GM23338 (cell line): ENCODE data around the gene TRIP4. TPM values are rescaled to one million over a fixed set of nuclear protein-coding genes. Genes with fewer than 3 reads are reported as not detected.
A peak's percentile ranks its signal among the peaks of the same experiment; 100 is the strongest.

Source experiments
- ATAC-seq: fragments of 200-7000 bp; cut with Tn5 transposase; 3 replicates; pipeline ENCODE4 v1.9.1; 2020
- DNase-seq: peaks from one replicate; pipeline ENCODE4 v3.0.0-alpha.2; 2015; ENCODE audit warnings: low spot score
- H2AFZ ChIP-seq: fragments of 200-600 bp; sonication (generic); 2 replicates; pipeline ENCODE4 v1.8.0; 2016; ENCODE audit warnings: antibody characterized with exemption, mild to moderate bottlenecking, moderate library complexity
- H3F3A ChIP-seq: fragments of 200-600 bp; sonication (generic); replicated peaks from 2 replicates; pipeline ENCODE4 v1.8.0; 2017; ENCODE audit warnings: antibody characterized with exemption, mixed run types, low read depth
- H3K27ac ChIP-seq: fragments of 200-600 bp; sonication (generic); 2 replicates; pipeline ENCODE4 v1.6.1; 2016; ENCODE audit warnings: low read depth
- H3K27me3 ChIP-seq: fragments of 200-600 bp; sonication (generic); 2 replicates; pipeline ENCODE4 v1.8.0; 2016; ENCODE audit warnings: mild to moderate bottlenecking, mixed run types, moderate library complexity; ENCODE audit not compliant: insufficient read depth
- H3K36me3 ChIP-seq: fragments of 200-600 bp; sonication (generic); 2 replicates; pipeline ENCODE4 v1.8.0; 2016; ENCODE audit warnings: mild to moderate bottlenecking; ENCODE audit not compliant: insufficient read depth
- H3K4me1 ChIP-seq: fragments of 200-600 bp; sonication (generic); 2 replicates; pipeline ENCODE4 v1.8.0; 2016; ENCODE audit warnings: mild to moderate bottlenecking, moderate library complexity; ENCODE audit not compliant: insufficient read depth
- H3K4me2 ChIP-seq: fragments of 200-600 bp; sonication (generic); 2 replicates; pipeline ENCODE4 v1.7.1; 2017; ENCODE audit warnings: mixed run types
- H3K4me3 ChIP-seq: fragments of 200-600 bp; sonication (generic); 2 replicates; pipeline ENCODE4 v1.6.1; 2016; ENCODE audit warnings: mixed run types
- H3K79me2 ChIP-seq: fragments of 200-600 bp; sonication (generic); replicated peaks from 2 replicates; pipeline ENCODE4 v1.8.0; 2017; ENCODE audit warnings: mild to moderate bottlenecking; ENCODE audit not compliant: insufficient read depth
- H3K9me2 ChIP-seq: fragments of 200-600 bp; sonication (generic); 2 replicates; pipeline ENCODE4 v1.8.0; 2017; ENCODE audit not compliant: insufficient read depth
- H4K20me1 ChIP-seq: fragments of 200-600 bp; sonication (generic); replicated peaks from 2 replicates; pipeline ENCODE4 v1.8.0; 2017; ENCODE audit warnings: mild to moderate bottlenecking; ENCODE audit not compliant: insufficient read depth
- H3K27ac Mint-ChIP-seq: 2 replicates; pipeline ENCODE4 v1.8.0; 2020; ENCODE audit warnings: inconsistent platforms, mild to moderate bottlenecking, moderate library complexity, mixed read lengths
- H3K27me3 Mint-ChIP-seq: 3 replicates; pipeline ENCODE4 v1.8.0; 2022; ENCODE audit warnings: low read depth, mild to moderate bottlenecking, moderate library complexity, mixed read lengths, inconsistent platforms; ENCODE audit not compliant: insufficient read depth, poor library complexity
- H3K36me3 Mint-ChIP-seq: 3 replicates; pipeline ENCODE4 v1.8.0; 2021; ENCODE audit warnings: low read depth, mild to moderate bottlenecking, inconsistent platforms, moderate library complexity, mixed read lengths
- H3K4me1 Mint-ChIP-seq: 3 replicates; pipeline ENCODE4 v1.8.0; 2020; ENCODE audit warnings: mild to moderate bottlenecking, inconsistent platforms, mixed read lengths
- H3K4me3 Mint-ChIP-seq: 3 replicates; pipeline ENCODE4 v1.8.0; 2021; ENCODE audit warnings: moderate library complexity, mild to moderate bottlenecking, inconsistent platforms, mixed read lengths
- H3K9me3 Mint-ChIP-seq: 3 replicates; pipeline ENCODE4 v1.8.0; 2020; ENCODE audit warnings: moderate library complexity, mild to moderate bottlenecking, inconsistent platforms, mixed read lengths
- CREB1 ChIP-seq: fragments of 250-450 bp; sonication (Bioruptor Pico); IDR thresholded peaks from 2 replicates; pipeline ENCODE4 v1.5.0; 2020; ENCODE audit warnings: low read depth, mild to moderate bottlenecking, moderate library complexity
- CTCF ChIP-seq, 2 experiments: fragments of 200-600 bp in 1 of 2; sonication (generic) in 1 of 2; conservative IDR thresholded peaks; 2 replicates each; pipeline versions ENCODE4 v1.5.1 to v1.6.1; 2016 to 2017; ENCODE audit warnings: antibody characterized with exemption in 2 of 2, low read depth in 2 of 2, mild to moderate bottlenecking in 2 of 2, moderate library complexity in 1 of 2
- ETS1 ChIP-seq: IDR thresholded peaks from 2 replicates; pipeline ENCODE4 v1.6.1; 2016; ENCODE audit warnings: antibody characterized with exemption
- EZH2 ChIP-seq: fragments of 200-600 bp; sonication (generic); IDR thresholded peaks from one replicate; pipeline ENCODE4 v1.8.0; 2017; ENCODE audit warnings: antibody characterized with exemption, mild to moderate bottlenecking, low read depth; ENCODE audit not compliant: unreplicated experiment
- EZH2phosphoT487 ChIP-seq: fragments of 200-600 bp; sonication (generic); IDR thresholded peaks from one replicate; pipeline ENCODE4 v1.8.1; 2018; ENCODE audit warnings: antibody characterized with exemption; ENCODE audit not compliant: unreplicated experiment
- JUNB ChIP-seq: IDR thresholded peaks from one replicate; pipeline ENCODE4 v1.6.1; 2016; ENCODE audit warnings: antibody characterized with exemption; ENCODE audit not compliant: unreplicated experiment
- NANOG ChIP-seq: IDR thresholded peaks from 2 replicates; pipeline ENCODE4 v1.6.1; 2016; ENCODE audit warnings: antibody characterized with exemption, borderline replicate concordance
- POLR2AphosphoS5 ChIP-seq: IDR thresholded peaks from 2 replicates; pipeline ENCODE4 v1.6.1; 2016; ENCODE audit warnings: antibody characterized with exemption, low read depth
- REST ChIP-seq: IDR thresholded peaks from one replicate; pipeline ENCODE4 v1.6.1; 2018; ENCODE audit warnings: antibody characterized with exemption; ENCODE audit not compliant: unreplicated experiment
- STAT1 ChIP-seq: IDR thresholded peaks from one replicate; pipeline ENCODE4 v1.6.1; 2016; ENCODE audit warnings: antibody characterized with exemption; ENCODE audit not compliant: unreplicated experiment
- ZNF114 ChIP-seq: fragments of 250-450 bp; sonication (Bioruptor Pico); IDR thresholded peaks from 2 replicates; pipeline ENCODE4 v1.5.0; 2020; ENCODE audit warnings: mild to moderate bottlenecking, moderate library complexity
- ZNF331 ChIP-seq: fragments of 250-450 bp; sonication (Bioruptor Pico); IDR thresholded peaks from 2 replicates; pipeline ENCODE4 v1.5.0; 2020; ENCODE audit warnings: low read depth, mild to moderate bottlenecking, moderate library complexity
- ZNF462 ChIP-seq: fragments of 250-450 bp; sonication (Bioruptor Pico); IDR thresholded peaks from 2 replicates; pipeline ENCODE4 v1.5.0; 2020; ENCODE audit warnings: mild to moderate bottlenecking, moderate library complexity
- polyA plus RNA-seq: library from polyadenylated mRNA; unstranded; fragments of >200 nt; fragmentation: Nextera tagmentation; extraction: Ambion mirVana; gene quantifications from 2 replicates; pipeline ENCODE4 v1.2.1, GENCODE V29; 2016
- total RNA-seq: library from RNA; depleted of rRNA; stranded (reverse); fragments of >200 nt; shearing (Covaris generic); gene quantifications from 2 replicates; pipeline ENCODE4 v1.2.3, GENCODE V29; 2014

Gene TRIP4
- total and polyA plus RNA-seq, 2 experiments from 2014 or later, result 10.3 to 16.0 TPM

GRCh38 chr15:64503197-64503596 is 115.6 kb downstream of the TRIP4 start:
- TF ChIP-seq STAT1, result no peak
- TF ChIP-seq JUNB, result no peak
- no peak for TF ChIP-seq POLR2AphosphoS5
- TF ChIP-seq ETS1, result no peak
- no peak for TF ChIP-seq NANOG
- no peak for TF ChIP-seq ZNF114 (CRISPR knock-in tag)
- TF ChIP-seq ZNF331 (CRISPR knock-in tag), result no peak
- no peak for TF ChIP-seq ZNF462 (CRISPR knock-in tag)
- TF ChIP-seq EZH2, result no peak
- no peak for TF ChIP-seq CTCF (conservative IDR thresholded peaks at IDR 0.05; ENCODE audit: low read depth in 2 of 2)
- TF ChIP-seq CREB1 (CRISPR knock-in tag), result no peak
- no peak for TF ChIP-seq EZH2phosphoT487
- TF ChIP-seq REST, result no peak
- H3K27ac ChIP-seq, result 0 out of 2 replicates have a peak overlapping the region, but pooled peaks have one; percentile 67
- H3K4me1 ChIP-seq, result peaks cover 17% of the 10 kb centered on the region
- H3K36me3 ChIP-seq, result peaks cover 7% of the 10 kb centered on the region; the same call in 1 of the 2 replicates
- no peaks in the 10 kb centered on the region for H3F3A ChIP-seq
- ATAC-seq, result peak; percentile 46
- H4K20me1 ChIP-seq, result peaks cover 68% of the 10 kb centered on the region
- H3K4me3 ChIP-seq, result no peak overlapping the region
- DNase-seq, result peak; percentile 36
- Mint-ChIP-seq H3K27ac (peak overlapping the region; percentile 13; the same call in 1 of the 2 replicates), H3K36me3 (peaks cover 24% of the 10 kb centered on the region), H3K4me3 (no peak overlapping the region), H3K27me3 (peaks cover 2% of the 10 kb centered on the region), H3K4me1 (peaks cover 28% of the 10 kb centered on the region), H3K9me3 (no peaks in the 10 kb centered on the region)
- H2AFZ ChIP-seq, result no peak overlapping the region
- peaks cover 99% of the 10 kb centered on the region for H3K79me2 ChIP-seq
- H3K9me2 ChIP-seq, result no peaks in the 10 kb centered on the region
- H3K4me2 ChIP-seq, result no peak overlapping the region; the same call in 1 of the 2 replicates
- H3K27me3 ChIP-seq, result no peaks in the 10 kb centered on the region
